ENCODE results near the gene ADAMTS12. TPM values are rescaled to one million over a fixed set of nuclear protein-coding genes. Genes with fewer than 3 reads are reported as not detected.
A peak's percentile ranks its signal among the peaks of the same experiment; 100 is the strongest.

ADAMTS12 gene
- total RNA-seq, 1 experiment from 2014 or later, result not detected

DNA sequence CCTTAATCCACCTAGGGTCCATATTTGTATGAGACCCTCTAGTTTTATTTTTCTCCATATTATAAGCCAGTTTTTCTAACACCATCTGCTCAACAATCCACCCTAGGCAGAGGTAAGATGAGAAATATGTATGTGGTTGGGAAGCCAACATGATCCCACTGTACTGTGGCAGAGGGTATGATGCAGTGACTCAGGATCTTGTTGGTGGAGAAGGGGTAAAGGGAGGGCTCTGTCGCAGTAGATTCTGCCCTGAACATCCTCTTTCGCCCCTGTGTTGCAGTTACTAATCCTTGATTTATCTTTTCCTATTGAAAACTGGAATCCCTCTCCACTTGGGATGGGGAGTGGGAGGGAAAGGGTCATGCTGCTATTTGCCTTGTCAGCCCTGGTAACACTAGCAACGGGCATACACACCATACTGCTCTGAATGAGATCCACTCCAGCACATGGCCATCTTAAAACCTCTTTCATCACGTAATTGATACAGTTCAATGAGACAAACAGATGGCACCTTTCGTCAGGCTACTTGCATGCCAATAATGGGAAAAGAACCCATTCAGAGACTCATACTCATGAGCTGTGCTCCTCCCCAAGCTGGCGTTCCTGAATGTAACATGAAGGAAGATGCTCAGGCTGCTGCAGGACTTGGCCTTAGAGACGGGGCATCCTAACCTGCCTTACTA, 63.0 kb downstream of the ADAMTS12 start:
- DNase-seq (ENCODE audit: low read depth, low spot score), result no peak
- in situ Hi-C loops (cut with HindIII; ENCODE audit: low pct_unique_long_range_greater_than_20kb, low sequenced_read_pairs), result no loop called here

DNA sequence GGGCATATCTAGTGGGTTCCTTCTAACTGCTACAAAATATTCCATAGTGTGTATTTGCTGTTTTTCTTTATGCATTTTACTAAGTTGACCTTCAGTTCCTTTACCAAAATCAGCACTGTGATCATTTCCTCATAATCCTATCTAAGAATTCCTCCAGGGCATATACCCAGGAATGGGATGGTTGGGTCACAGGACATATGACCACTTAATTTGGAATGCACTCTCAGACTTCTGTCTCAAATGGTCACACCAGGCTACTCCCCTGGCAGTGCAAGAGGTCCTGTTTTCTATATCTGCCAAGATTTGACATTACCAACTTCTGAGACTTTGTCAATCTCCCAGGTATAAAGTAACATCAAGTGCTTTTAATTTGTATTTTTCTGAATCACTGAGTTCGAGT, 63.9 kb downstream of the ADAMTS12 start:
- in situ Hi-C loops (cut with HindIII; ENCODE audit: low pct_unique_long_range_greater_than_20kb, low sequenced_read_pairs), result no loop called here
- no peak for DNase-seq (ENCODE audit: low read depth, low spot score)

DNA sequence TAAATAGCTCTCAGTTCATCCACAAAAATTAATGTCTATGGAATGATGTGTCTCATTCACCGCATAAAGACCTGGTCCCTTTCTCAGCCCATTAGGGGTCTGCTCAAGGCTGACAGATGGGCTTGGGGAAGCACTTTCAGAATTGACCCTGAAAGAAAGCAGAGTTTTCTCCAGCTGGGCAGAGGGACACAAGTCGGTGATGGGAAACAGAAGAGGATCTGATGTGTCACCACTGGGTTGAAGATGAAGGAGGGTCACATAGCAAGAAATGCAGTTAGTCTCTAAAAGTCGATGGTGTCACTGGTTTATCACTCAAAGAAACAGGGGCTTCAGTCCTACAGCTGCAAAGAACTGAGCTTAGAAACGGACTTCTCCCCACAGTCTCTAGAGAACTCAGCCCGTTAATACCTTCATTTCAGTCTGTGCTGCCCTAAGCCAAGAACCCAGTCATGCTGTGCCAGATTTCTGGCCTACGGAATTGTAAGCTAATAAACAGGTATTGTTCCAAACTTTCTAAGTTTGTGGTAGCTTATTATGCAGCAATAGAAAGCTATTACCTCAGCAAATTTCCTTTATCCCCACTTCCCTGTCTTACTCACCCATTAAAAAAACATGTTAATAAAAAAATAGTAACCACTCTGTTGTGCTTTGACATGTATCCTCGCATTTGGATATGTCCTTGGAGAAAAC, 64.6 kb downstream of the ADAMTS12 start:
- in situ Hi-C loops (cut with HindIII; ENCODE audit: low pct_unique_long_range_greater_than_20kb, low sequenced_read_pairs), result no loop called here
- DNase-seq (ENCODE audit: low read depth, low spot score), result no peak

DNA sequence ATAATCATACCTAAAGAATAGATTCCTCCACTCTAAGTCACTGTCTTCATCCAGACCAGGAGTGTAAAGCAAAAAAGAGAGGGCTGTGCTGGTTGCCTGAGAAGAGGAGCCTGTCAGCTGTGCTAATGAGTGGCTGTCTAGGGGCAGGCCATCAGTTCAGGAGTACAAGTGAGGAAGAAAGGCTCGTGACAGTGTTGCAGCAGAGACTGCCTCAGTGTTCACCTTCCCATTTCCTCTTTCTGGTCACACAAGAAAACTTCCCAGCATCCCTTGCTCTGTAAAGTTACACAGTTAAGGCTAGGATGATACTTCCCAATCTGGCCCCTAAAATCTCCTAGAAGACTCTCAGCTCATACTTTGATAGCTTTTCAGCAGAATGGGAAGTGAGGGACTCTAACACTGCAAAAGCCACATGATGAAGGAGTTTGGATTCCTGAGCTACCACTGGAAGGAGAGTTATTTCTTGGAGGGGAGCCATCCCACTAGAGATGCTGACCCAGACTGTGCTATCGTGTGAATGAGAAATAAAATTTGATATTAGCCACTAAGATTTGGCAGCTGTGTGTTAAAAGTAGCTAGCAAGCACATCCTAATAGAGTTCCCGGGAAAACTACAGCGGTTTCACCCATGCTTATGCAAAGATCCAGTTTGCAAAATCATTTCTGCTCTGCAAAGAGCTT, 67.1 kb downstream of the ADAMTS12 start:
- in situ Hi-C loops (cut with HindIII; ENCODE audit: low pct_unique_long_range_greater_than_20kb, low sequenced_read_pairs), result no loop called here
- DNase-seq (ENCODE audit: low read depth, low spot score), result no peak

DNA sequence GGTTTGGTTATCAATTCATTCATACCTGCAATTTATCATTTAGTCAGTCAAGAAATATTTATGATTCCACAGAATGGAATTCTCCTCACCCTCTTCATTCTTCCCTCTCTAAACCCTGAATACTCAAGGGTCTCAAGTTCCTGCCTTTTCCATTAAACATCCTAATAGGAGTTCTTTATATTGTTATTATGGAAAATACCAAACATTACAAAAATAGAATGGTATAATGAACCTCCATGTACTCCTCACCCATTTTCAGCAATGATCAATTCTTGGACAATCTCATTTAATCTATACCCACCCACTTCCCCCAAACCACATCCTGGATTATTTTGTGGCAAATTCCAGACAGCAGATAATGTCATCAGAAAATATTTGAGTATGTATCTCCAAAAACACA, 74.5 kb downstream of the ADAMTS12 start:
- in situ Hi-C loops (cut with HindIII; ENCODE audit: low pct_unique_long_range_greater_than_20kb, low sequenced_read_pairs), result no loop called here
- DNase-seq (ENCODE audit: low read depth, low spot score), result no peak

DNA sequence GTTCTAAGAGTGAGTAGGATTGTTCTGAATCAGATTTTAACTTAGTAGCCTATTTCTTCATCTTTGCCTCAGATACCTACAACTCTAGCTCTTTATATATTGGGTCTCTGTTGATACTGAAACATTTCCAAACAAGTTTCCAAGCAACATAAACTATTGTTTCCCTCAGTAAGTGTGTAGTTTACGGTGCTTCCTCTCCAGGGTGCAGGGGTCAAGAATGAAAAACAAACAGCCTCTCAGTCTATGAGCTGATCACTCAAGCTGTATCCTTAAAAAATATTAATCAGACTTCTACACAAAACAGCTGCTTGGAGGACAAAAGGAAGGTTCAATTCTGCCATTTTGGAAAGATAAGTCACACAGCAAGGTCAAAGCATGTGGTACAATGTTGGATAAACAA, 75.0 kb downstream of the ADAMTS12 start:
- DNase-seq (ENCODE audit: low read depth, low spot score), result no peak
- in situ Hi-C loops (cut with HindIII; ENCODE audit: low pct_unique_long_range_greater_than_20kb, low sequenced_read_pairs), result no loop called here

DNA sequence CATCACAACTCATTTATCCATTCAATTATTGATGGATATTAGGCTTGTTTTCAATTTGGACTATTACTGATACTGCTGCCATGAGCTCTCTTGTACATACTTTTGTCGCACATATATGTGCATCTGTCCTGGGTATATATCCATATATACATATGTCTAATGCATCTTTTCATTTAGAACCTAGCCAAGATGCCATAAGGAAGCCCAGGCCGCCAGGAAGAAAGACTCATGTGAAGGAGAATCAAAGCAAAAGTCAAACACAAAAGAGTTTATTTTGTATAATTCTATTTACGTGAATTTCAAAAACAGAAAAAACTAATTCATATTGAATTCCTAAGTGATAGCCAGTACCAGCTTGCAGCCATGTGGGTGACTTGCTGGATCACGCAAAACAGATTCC, 79.0 kb downstream of the ADAMTS12 start:
- in situ Hi-C loops (cut with HindIII; ENCODE audit: low pct_unique_long_range_greater_than_20kb, low sequenced_read_pairs), result no loop called here
- no peak for DNase-seq (ENCODE audit: low read depth, low spot score)

DNA sequence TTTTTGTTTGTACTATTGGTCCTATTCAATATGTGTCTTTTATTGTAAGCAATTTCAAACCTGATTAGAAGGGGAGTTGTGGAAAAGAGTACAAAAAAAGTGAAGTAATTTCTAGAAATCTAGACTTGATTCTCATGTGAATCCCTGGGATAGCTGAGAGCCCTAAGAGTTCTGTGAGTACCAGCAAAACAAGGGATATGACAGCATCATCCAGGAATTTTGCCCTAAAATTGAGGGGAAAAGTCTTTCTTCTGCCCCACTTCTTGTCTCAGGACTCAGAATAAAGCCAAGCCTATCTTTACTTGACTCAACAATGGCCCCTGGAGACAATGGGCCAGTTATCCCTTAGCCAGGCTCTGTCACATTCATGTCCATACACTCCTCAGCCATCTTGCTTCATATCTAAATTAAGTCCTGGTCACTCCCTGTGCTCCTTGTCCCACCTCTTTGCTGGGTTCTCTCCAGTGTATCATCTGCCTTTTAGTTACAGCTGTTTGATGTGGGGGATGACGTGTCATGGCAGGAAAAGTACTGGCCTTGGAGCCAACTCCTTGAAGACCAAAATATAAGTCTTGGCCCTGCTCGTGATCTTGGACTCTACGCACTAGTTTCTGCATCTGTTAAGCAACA, 81.2 kb downstream of the ADAMTS12 start:
- in situ Hi-C loops (cut with HindIII; ENCODE audit: low pct_unique_long_range_greater_than_20kb, low sequenced_read_pairs), result no loop called here

DNA sequence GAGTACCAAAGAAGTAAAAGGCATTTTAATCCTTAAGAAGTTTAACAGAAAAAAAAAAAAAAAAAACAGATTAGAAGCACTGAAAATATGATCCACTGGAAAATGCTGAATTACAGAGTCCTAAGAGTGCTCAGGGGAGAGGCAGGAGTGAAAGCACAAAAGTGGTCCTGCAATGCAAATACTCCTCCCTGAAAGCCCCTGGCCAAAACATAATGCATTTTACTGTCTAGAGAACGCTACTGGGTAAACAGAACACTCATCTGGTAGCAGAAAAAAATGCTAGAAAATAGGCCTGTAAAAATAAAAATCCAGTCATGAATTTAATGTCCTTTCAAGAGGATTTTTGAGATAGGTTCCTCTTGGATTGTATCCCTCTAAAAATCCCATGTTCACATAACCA, 81.9 kb downstream of the ADAMTS12 start:
- in situ Hi-C loops (cut with HindIII; ENCODE audit: low pct_unique_long_range_greater_than_20kb, low sequenced_read_pairs), result no loop called here
- no peak for DNase-seq (ENCODE audit: low read depth, low spot score)

More for the DNA sequence above, 81.2 kb downstream of the ADAMTS12 start:
- no peak for DNase-seq (ENCODE audit: low read depth, low spot score)

DNA sequence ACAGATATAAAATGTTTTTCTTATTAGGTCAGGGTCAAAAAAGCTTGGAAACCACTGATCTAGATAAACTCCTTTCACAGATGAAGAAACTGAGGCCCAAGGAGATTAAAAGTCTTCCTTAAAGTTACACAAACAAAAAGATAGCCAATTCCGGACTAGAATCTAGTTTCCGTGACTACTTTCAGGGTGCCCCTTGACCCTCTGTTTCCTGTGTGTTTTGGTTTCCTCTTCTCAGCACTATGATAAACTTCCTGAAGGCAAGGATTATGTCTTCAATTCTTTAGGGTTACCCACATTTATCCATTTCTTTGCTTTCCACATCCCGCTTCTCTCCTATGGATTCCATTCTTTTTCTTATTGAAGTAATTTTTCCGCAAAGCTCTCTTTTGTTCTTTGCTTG, 83.1 kb downstream of the ADAMTS12 start:
- in situ Hi-C loops (cut with HindIII; ENCODE audit: low pct_unique_long_range_greater_than_20kb, low sequenced_read_pairs), result no loop called here

DNA sequence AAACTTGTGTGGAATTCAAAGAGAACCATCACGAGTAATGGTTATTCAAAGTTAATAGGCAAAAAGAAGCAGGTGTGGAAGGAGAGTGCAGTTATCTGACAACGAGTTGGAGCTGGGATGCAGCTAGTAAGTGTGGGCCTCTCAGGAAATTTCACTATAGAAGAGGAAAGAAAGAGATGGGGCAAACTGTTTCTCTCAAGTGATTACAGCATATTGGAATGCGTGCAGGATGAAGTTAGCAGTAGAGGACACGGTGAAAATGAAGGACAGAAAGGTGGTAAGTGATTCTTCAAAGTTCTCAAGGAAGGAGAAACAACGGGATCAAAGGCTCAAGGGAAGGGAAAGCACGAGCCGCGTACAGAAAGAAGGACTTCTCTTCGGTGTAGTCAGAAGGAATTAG, 84.0 kb downstream of the ADAMTS12 start:
- DNase-seq (ENCODE audit: low read depth, low spot score), result no peak
- in situ Hi-C loops (cut with HindIII; ENCODE audit: low pct_unique_long_range_greater_than_20kb, low sequenced_read_pairs), result no loop called here

More for the DNA sequence above, 83.1 kb downstream of the ADAMTS12 start:
- DNase-seq (ENCODE audit: low read depth, low spot score), result no peak

DNA sequence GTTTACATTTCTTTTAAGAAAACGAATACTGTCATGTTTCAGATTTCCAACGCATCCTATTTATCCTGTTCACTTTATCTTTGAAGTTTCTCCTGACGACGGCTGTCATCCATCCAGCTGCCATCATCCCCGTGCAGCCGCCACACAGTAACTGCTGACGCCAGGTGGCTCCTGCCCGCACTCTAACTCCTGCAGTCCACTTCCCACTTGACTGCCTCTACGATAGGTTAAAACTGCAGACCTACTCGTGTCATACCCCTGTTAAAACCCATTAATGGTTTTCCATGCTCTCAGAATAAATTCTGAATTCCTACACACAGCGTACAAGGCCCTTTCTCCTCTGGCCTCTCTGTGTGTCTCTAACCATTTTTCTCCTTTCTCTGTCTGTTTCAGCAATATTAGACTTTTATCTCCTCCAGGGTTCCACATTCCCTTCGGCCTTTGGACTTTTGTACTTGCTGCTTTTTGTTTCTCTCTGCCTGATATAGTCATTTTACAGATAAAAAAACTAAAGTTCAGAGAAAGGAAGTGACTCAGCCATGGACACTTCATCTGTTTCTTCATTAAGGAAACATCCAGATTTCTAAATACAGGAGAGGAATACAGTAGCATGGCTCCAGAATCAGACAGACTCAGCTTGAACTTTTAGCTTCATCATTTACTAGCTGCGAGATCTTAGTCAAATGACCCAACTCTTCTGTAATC, 84.9 kb downstream of the ADAMTS12 start:
- in situ Hi-C loops (cut with HindIII; ENCODE audit: low pct_unique_long_range_greater_than_20kb, low sequenced_read_pairs), result no loop called here

DNA sequence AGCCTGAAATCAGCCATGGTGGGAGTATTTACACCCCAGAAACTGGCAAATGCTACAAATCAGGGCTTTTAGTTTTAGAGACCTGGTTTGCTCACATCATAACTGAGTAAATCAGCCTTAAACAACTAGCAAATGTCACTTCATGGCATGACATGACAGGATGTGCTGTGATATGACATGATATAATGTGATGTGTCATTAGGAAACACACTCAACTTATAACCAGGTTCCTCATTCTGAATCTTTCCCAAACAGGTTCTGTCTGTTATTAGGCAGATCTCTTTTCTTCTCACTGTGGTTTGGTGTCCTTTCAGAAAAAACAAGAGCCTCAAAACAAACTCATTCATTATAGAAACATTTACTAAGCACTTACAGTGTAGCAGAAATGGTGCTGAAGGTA, 90.5 kb downstream of the ADAMTS12 start:
- no peak for DNase-seq (ENCODE audit: low read depth, low spot score)
- in situ Hi-C loops (cut with HindIII; ENCODE audit: low pct_unique_long_range_greater_than_20kb, low sequenced_read_pairs), result no loop called here

More for the DNA sequence above, 84.9 kb downstream of the ADAMTS12 start:
- no peak for DNase-seq (ENCODE audit: low read depth, low spot score)

DNA sequence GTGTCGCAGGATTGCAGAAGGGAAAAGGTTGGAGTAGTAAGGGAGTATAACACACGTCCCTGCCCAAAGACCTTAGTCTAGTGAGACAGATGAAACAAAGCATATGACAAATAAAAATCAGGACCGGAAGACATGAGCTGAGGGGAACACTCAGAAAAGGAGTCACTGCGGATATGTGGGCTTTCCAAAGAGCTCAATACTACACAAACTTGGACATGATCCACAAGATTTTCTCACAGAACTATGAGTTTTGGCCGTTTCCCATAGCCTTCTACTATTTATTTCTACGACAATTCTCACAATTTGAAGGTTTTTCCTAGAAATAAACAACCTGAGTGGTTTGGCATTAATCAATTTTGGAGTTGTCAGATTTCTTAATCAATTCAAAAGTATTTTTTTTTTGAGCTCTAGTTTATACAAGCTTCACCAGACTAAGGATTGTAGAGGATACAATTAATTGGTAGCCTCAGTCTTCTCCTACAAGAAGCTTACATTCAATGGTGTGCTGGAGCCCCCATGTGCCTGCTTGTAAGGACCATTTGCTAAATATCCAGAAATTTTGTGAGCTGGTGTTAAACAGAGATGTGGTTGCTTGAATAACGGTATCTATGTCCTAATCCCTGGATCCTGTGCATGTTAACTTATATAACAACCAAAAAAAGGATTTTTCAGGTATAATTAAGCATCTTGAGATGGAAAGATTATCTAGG, 91.4 kb downstream of the ADAMTS12 start:
- in situ Hi-C loops (cut with HindIII; ENCODE audit: low pct_unique_long_range_greater_than_20kb, low sequenced_read_pairs), result no loop called here
- peak; percentile 12 for DNase-seq (ENCODE audit: low read depth, low spot score)

DNA sequence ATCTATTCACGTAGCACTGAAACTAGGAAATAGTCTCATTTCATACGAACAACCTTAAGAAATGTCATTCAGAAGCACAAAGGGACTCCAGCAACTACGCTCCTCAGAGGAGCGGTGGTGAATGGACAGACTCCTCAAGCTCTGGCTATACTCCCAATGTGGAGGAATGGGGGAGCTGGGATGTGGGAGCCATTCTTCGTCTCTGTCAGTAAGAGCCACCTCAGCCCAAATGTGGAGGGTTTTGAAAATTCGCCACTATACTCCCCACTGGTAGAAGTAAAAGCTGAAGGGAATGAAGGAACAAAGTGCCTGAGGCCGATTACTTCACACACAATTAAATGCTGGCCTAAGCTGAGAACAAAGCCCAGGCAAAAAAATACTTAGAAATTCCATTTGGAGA, 96.3 kb downstream of the ADAMTS12 start:
- in situ Hi-C loops (cut with HindIII; ENCODE audit: low pct_unique_long_range_greater_than_20kb, low sequenced_read_pairs), result no loop called here
- DNase-seq (ENCODE audit: low read depth, low spot score), result no peak

DNA sequence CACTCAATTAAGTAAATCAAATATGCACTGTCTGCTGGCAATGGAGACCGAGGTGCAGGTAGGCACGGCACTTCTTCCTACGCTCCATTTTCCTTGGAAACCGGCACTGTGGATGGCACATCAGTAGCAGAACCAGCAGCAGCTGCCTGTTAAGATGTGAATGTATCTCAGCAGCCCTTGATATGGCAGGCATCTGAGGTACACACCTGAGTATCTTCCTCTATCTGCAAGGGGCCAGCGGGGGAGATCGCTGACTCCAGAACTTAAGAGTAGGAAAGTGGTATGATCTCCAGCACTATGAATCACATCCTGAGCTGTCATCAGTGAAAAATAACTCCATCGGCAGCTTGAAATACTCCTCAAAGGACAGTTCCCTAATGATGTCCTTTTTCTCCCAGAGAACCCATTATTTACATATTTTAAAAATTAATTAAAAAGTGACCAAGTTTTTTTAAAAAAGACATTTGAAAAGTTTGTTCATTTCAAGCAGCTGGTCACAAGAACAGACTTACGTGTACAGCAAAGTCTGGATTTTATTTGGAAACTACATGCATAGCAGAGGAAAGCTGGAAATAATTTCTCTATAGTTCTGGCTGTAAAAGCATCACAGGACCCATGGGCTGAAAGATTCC, 97.1 kb downstream of the ADAMTS12 start:
- in situ Hi-C loops (cut with HindIII; ENCODE audit: low pct_unique_long_range_greater_than_20kb, low sequenced_read_pairs), result no loop called here
- no peak for DNase-seq (ENCODE audit: low read depth, low spot score)
